DOHH2 (cell line): Measurements from ENCODE around the gene MUC20.
"Not testable (repeated sequence)": the region's sequence is repeated elsewhere in the genome, so short reads cannot be mapped to it uniquely, and the experiment has no call there.

Experiments used
- H3F3A ChIP-seq: fragments of 200-600 bp; sonication (generic), shearing (Covaris generic); 2 replicates; pipeline ENCODE4 v1.6.0; 2016; ENCODE audit warnings: antibody characterized with exemption, mild to moderate bottlenecking; ENCODE audit not compliant: control insufficient read depth, insufficient read depth
- H3K27ac ChIP-seq: fragments of 200-600 bp; sonication (generic); 2 replicates; pipeline ENCODE4 v1.5.1; 2014; ENCODE audit warnings: low read depth, mild to moderate bottlenecking, low read length, moderate library complexity
- H3K27me3 ChIP-seq: fragments of 200-600 bp; sonication (generic); 2 replicates; pipeline ENCODE4 v1.6.1; 2014; ENCODE audit warnings: mild to moderate bottlenecking, low read length, mixed read lengths; ENCODE audit not compliant: control insufficient read depth
- H3K36me3 ChIP-seq: fragments of 200-600 bp; sonication (generic); 2 replicates; pipeline ENCODE4 v1.6.1; 2014; ENCODE audit warnings: mild to moderate bottlenecking, low read length, moderate library complexity, mixed read lengths; ENCODE audit not compliant: control insufficient read depth
- H3K4me1 ChIP-seq: fragments of 200-600 bp; sonication (generic); 2 replicates; pipeline ENCODE4 v1.6.1; 2014; ENCODE audit warnings: mild to moderate bottlenecking, low read length, mixed read lengths; ENCODE audit not compliant: control insufficient read depth
- H3K4me2 ChIP-seq: fragments of 200-600 bp; sonication (generic); 2 replicates; pipeline ENCODE4 v1.6.0; 2014; ENCODE audit warnings: mild to moderate bottlenecking, low read length, moderate library complexity
- H3K4me3 ChIP-seq: fragments of 200-600 bp; sonication (generic); 2 replicates; pipeline ENCODE4 v1.5.1; 2014; ENCODE audit warnings: mild to moderate bottlenecking, low read length, mixed read lengths
- H3K79me2 ChIP-seq: fragments of 200-600 bp; sonication (generic); 2 replicates; pipeline ENCODE4 v1.6.1; 2014; ENCODE audit warnings: mild to moderate bottlenecking, low read length, mixed read lengths; ENCODE audit not compliant: control insufficient read depth
- H3K9me2 ChIP-seq: fragments of 200-600 bp; sonication (generic); replicated peaks from 2 replicates; pipeline ENCODE4 v1.6.1; 2014; ENCODE audit warnings: mild to moderate bottlenecking, low read length, mixed read lengths; ENCODE audit not compliant: control insufficient read depth
- H3K9me3 ChIP-seq: fragments of 200-600 bp; sonication (generic); 2 replicates; pipeline ENCODE4 v1.6.1; 2014; ENCODE audit warnings: antibody characterized with exemption, low read length, mixed read lengths; ENCODE audit not compliant: control insufficient read depth, insufficient read depth
- H4K20me1 ChIP-seq: fragments of 200-600 bp; sonication (generic); 2 replicates; pipeline ENCODE4 v1.6.0; 2014; ENCODE audit warnings: low read depth, mild to moderate bottlenecking, antibody characterized with exemption, low read length, moderate library complexity; ENCODE audit not compliant: control insufficient read depth, insufficient read depth
- EZH2phosphoT487 ChIP-seq: fragments of 200-600 bp; sonication (generic); IDR thresholded peaks from 2 replicates; pipeline ENCODE4 v1.6.1; 2017; ENCODE audit warnings: borderline replicate concordance, mild to moderate bottlenecking, antibody characterized with exemption, low read length, moderate library complexity, mixed read lengths
- TF ChIP-seq, protein P1 (sequence below): fragments of 200-600 bp; sonication (generic); IDR thresholded peaks from one replicate; pipeline ENCODE4 v1.5.1; 2014; ENCODE audit warnings: antibody characterized with exemption, mild to moderate bottlenecking, low read depth, low read length; ENCODE audit not compliant: poor library complexity, severe bottlenecking

Gene MUC20

GRCh38 chr3:195736866-195737490 lies 16.2 kb downstream of the MUC20 start:
- H3F3A ChIP-seq: no peaks in the 10 kb centered on the region
- TF ChIP-seq, protein P1, sequence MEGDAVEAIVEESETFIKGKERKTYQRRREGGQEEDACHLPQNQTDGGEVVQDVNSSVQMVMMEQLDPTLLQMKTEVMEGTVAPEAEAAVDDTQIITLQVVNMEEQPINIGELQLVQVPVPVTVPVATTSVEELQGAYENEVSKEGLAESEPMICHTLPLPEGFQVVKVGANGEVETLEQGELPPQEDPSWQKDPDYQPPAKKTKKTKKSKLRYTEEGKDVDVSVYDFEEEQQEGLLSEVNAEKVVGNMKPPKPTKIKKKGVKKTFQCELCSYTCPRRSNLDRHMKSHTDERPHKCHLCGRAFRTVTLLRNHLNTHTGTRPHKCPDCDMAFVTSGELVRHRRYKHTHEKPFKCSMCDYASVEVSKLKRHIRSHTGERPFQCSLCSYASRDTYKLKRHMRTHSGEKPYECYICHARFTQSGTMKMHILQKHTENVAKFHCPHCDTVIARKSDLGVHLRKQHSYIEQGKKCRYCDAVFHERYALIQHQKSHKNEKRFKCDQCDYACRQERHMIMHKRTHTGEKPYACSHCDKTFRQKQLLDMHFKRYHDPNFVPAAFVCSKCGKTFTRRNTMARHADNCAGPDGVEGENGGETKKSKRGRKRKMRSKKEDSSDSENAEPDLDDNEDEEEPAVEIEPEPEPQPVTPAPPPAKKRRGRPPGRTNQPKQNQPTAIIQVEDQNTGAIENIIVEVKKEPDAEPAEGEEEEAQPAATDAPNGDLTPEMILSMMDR: no peak
- no peak for TF ChIP-seq EZH2phosphoT487
- no peaks in the 10 kb centered on the region for H4K20me1 ChIP-seq
- H3K4me1 ChIP-seq: no peaks in the 10 kb centered on the region
- H3K4me2 ChIP-seq: no peak overlapping the region
- H3K4me3 ChIP-seq: no peak overlapping the region
- H3K9me2 ChIP-seq: no peaks in the 10 kb centered on the region
- H3K36me3 ChIP-seq: no peaks in the 10 kb centered on the region
- no peaks in the 10 kb centered on the region for H3K79me2 ChIP-seq
- H3K27ac ChIP-seq: no peak overlapping the region
- no peaks in the 10 kb centered on the region for H3K9me3 ChIP-seq
- no peaks in the 10 kb centered on the region for H3K27me3 ChIP-seq

DNA sequence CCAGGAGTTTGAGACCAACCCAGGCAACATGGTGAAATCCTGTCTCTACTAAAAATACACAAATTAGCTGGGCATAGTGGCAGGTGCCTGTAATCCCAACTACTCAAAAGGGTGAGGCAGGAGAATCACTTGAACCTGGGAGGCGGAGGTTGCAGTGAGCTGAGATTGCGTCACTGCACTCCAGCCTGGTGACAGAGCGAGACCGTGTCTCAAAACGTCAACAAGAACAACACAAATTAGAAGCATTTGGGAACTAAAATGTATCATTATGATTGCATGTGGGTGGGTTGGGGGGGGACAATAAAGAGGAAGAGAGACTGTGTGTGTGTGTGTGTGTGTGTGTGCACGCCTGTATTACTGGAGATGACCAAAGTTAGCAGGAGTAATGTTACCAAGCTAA lies 17.0 kb downstream of the MUC20 start:
- not testable (repeated sequence) for H3K4me1 ChIP-seq, H4K20me1 ChIP-seq, H3K4me2 ChIP-seq, H3F3A ChIP-seq, H3K9me3 ChIP-seq, H3K9me2 ChIP-seq, H3K27ac ChIP-seq, H3K36me3 ChIP-seq, H3K27me3 ChIP-seq, H3K4me3 ChIP-seq, H3K79me2 ChIP-seq

GRCh38 chr3:195738274-195739044 lies 17.7 kb downstream of the MUC20 start:
- Histone ChIP-seq H3F3A (no peaks in the 10 kb centered on the region), H3K9me2 (no peaks in the 10 kb centered on the region), H3K27me3 (no peaks in the 10 kb centered on the region)

More at GRCh38 chr3:195738274-195739044, 17.7 kb downstream of the MUC20 start:
- H3K4me3 ChIP-seq: no peak overlapping the region
- no peak overlapping the region for H3K27ac ChIP-seq
- no peaks in the 10 kb centered on the region for H3K79me2 ChIP-seq
- no peak overlapping the region for H3K4me2 ChIP-seq
- no peaks in the 10 kb centered on the region for H3K9me3 ChIP-seq
- no peaks in the 10 kb centered on the region for H3K36me3 ChIP-seq
- H4K20me1 ChIP-seq: no peaks in the 10 kb centered on the region
- H3K4me1 ChIP-seq: no peaks in the 10 kb centered on the region
- no peak for TF ChIP-seq EZH2phosphoT487
- TF ChIP-seq, protein P1: no peak
